Measurements from ENCODE around the gene ARL2BP. TPM values are rescaled to one million over a fixed set of nuclear protein-coding genes. Genes with fewer than 3 reads are reported as not detected.

Gene ARL2BP
- total and polyA plus RNA-seq, 9 of the 15 experiments (the other 6 are each of a cell fraction or from before 2014, with no cell fraction given) = 16.7 to 41.8 (median 27.2) TPM

DNA sequence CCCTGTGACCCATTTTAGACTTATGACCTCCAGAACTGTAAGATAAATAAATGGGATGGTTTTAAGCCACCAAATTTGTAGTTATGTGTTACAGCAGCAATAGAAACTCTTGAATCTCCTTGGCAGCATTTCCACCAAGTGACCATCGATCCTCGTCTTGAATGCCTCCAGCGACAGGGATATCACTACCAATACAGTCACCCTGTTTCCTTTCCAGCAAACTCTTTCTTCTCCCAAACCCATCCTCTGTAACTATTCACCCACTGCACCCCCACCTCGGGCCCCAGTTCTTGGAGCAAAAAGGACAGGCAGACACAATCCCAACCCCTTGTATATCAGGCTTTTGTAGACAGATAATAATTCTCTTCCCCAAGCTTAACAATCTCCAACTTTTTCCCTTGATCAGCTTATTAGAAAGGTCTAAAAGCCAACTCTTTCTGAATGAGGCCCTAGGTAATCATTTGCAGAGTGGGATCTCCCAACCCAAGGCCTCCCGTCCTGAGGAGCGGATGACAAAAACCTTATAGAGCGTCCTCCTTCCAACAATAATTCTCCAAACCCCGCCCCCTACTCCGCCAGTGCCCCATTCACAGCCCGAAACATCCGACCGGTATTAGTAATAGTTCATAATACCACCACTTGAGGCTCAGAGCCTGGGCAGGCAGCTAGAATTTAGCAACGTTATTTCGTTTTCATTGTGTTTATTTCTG, 54.1 kb downstream of the ARL2BP start (continued):
- TF ChIP-seq KAT7 (CRISPR knock-in tag; IDR thresholded peaks at IDR 0.05; ENCODE audit: borderline replicate concordance) (0 out of 2 replicates have a peak, but pooled peaks have one; percentile 2), HOXB6 (CRISPR knock-in tag; IDR thresholded peaks at IDR 0.05; ENCODE audit: borderline replicate concordance) (no peak), PHF8 (IDR thresholded peaks at IDR 0.05; ENCODE audit: borderline replicate concordance, low read length) (0 out of 2 replicates have a peak, but pooled peaks have one; percentile 9), NCOA6 (IDR thresholded peaks at IDR 0.05) (no peak), HDAC1 (IDR thresholded peaks at IDR 0.05) (0 out of 4 replicates have a peak, but pooled peaks of 1 of the 2 experiments have one; percentile 34), ZNF584 (CRISPR knock-in tag; IDR thresholded peaks at IDR 0.05; ENCODE audit: low read depth) (0 out of 2 replicates have a peak, but pooled peaks have one; percentile 21)
- TF ChIP-seq, protein P1, sequence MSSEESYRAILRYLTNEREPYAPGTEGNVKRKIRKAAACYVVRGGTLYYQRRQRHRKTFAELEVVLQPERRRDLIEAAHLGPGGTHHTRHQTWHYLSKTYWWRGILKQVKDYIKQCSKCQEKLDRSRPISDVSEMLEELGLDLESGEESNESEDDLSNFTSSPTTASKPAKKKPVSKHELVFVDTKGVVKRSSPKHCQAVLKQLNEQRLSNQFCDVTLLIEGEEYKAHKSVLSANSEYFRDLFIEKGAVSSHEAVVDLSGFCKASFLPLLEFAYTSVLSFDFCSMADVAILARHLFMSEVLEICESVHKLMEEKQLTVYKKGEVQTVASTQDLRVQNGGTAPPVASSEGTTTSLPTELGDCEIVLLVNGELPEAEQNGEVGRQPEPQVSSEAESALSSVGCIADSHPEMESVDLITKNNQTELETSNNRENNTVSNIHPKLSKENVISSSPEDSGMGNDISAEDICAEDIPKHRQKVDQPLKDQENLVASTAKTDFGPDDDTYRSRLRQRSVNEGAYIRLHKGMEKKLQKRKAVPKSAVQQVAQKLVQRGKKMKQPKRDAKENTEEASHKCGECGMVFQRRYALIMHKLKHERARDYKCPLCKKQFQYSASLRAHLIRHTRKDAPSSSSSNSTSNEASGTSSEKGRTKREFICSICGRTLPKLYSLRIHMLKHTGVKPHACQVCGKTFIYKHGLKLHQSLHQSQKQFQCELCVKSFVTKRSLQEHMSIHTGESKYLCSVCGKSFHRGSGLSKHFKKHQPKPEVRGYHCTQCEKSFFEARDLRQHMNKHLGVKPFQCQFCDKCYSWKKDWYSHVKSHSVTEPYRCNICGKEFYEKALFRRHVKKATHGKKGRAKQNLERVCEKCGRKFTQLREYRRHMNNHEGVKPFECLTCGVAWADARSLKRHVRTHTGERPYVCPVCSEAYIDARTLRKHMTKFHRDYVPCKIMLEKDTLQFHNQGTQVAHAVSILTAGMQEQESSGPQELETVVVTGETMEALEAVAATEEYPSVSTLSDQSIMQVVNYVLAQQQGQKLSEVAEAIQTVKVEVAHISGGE (CRISPR knock-in tag; IDR thresholded peaks at IDR 0.05) = no peak
- TF ChIP-seq, protein P2, sequence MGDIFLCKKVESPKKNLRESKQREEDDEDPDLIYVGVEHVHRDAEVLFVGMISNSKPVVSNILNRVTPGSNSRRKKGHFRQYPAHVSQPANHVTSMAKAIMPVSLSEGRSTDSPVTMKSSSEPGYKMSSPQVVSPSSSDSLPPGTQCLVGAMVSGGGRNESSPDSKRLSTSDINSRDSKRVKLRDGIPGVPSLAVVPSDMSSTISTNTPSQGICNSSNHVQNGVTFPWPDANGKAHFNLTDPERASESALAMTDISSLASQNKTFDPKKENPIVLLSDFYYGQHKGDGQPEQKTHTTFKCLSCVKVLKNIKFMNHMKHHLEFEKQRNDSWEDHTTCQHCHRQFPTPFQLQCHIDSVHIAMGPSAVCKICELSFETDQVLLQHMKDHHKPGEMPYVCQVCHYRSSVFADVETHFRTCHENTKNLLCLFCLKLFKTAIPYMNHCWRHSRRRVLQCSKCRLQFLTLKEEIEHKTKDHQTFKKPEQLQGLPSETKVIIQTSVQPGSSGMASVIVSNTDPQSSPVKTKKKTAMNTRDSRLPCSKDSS (IDR thresholded peaks at IDR 0.05; ENCODE audit: low read depth, partially characterized antibody) = no peak
- TF ChIP-seq, protein P3, sequence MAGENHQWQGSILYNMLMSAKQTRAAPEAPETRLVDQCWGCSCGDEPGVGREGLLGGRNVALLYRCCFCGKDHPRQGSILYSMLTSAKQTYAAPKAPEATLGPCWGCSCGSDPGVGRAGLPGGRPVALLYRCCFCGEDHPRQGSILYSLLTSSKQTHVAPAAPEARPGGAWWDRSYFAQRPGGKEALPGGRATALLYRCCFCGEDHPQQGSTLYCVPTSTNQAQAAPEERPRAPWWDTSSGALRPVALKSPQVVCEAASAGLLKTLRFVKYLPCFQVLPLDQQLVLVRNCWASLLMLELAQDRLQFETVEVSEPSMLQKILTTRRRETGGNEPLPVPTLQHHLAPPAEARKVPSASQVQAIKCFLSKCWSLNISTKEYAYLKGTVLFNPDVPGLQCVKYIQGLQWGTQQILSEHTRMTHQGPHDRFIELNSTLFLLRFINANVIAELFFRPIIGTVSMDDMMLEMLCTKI (IDR thresholded peaks at IDR 0.05; ENCODE audit: partially characterized antibody) = no peak
- TF ChIP-seq, protein P4, sequence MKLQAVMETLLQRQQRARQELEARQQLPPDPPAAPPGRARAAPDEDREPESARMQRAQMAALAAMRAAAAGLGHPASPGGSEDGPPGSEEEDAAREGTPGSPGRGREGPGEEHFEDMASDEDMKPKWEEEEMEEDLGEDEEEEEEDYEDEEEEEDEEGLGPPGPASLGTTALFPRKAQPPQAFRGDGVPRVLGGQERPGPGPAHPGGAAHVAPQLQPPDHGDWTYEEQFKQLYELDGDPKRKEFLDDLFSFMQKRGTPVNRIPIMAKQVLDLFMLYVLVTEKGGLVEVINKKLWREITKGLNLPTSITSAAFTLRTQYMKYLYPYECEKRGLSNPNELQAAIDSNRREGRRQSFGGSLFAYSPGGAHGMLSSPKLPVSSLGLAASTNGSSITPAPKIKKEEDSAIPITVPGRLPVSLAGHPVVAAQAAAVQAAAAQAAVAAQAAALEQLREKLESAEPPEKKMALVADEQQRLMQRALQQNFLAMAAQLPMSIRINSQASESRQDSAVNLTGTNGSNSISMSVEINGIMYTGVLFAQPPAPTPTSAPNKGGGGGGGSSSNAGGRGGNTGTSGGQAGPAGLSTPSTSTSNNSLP (IDR thresholded peaks at IDR 0.05; ENCODE audit: borderline replicate concordance, low read depth, low read length) = no peak
- TF ChIP-seq, protein P5, sequence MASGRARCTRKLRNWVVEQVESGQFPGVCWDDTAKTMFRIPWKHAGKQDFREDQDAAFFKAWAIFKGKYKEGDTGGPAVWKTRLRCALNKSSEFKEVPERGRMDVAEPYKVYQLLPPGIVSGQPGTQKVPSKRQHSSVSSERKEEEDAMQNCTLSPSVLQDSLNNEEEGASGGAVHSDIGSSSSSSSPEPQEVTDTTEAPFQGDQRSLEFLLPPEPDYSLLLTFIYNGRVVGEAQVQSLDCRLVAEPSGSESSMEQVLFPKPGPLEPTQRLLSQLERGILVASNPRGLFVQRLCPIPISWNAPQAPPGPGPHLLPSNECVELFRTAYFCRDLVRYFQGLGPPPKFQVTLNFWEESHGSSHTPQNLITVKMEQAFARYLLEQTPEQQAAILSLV (tag; IDR thresholded peaks at IDR 0.05) = no peak
- TF ChIP-seq, protein P6, sequence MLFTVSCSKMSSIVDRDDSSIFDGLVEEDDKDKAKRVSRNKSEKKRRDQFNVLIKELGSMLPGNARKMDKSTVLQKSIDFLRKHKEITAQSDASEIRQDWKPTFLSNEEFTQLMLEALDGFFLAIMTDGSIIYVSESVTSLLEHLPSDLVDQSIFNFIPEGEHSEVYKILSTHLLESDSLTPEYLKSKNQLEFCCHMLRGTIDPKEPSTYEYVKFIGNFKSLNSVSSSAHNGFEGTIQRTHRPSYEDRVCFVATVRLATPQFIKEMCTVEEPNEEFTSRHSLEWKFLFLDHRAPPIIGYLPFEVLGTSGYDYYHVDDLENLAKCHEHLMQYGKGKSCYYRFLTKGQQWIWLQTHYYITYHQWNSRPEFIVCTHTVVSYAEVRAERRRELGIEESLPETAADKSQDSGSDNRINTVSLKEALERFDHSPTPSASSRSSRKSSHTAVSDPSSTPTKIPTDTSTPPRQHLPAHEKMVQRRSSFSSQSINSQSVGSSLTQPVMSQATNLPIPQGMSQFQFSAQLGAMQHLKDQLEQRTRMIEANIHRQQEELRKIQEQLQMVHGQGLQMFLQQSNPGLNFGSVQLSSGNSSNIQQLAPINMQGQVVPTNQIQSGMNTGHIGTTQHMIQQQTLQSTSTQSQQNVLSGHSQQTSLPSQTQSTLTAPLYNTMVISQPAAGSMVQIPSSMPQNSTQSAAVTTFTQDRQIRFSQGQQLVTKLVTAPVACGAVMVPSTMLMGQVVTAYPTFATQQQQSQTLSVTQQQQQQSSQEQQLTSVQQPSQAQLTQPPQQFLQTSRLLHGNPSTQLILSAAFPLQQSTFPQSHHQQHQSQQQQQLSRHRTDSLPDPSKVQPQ (CRISPR knock-in tag; IDR thresholded peaks at IDR 0.05; ENCODE audit: borderline replicate concordance) = no peak

All from K562 (cell line).